Epidermal melanocyte (primary cell): ENCODE data around the gene HELZ2.

Experiments used
- DNase-seq: peaks from one replicate; pipeline ENCODE4 v3.0.0; 2011; ENCODE audit warnings: low spot score; ENCODE audit not compliant: insufficient read length

Gene HELZ2

GRCh38 chr20:63525185-63525584, 48.9 kb downstream of the HELZ2 start:
- DNase-seq, result no peak
